CD8-positive, alpha-beta memory T cell (primary cell): ENCODE data around the gene NFIA. TPM values are rescaled to one million over a fixed set of nuclear protein-coding genes. Genes with fewer than 3 reads are reported as not detected.

Experiments
- CTCF ChIA-PET: fragments of 350-600 bp; sonication (Branson Sonifier 250); formaldehyde crosslinking; loops from one replicate; lab custom pipeline; 2021; ENCODE audit warnings: antibody characterized with exemption; lab: Charles Lee
- POLR2A ChIA-PET: fragments of 350-600 bp; sonication (Branson Sonifier 250); formaldehyde crosslinking; loops from one replicate; lab custom pipeline; 2021; ENCODE audit warnings: antibody characterized with exemption; lab: Charles Lee
- DNase-seq, 5 donors: peaks; one replicate each; pipeline versions ENCODE4 v3.0.0 to v3.0.0-alpha.2; 2020 to 2022; ENCODE audit warnings: mixed read lengths in 1 of 5
- H3K27ac ChIP-seq: one replicate; pipeline ENCODE4 v1.7.0; 2013; ENCODE audit warnings: low read depth, mild to moderate bottlenecking, low read length, moderate library complexity
- H3K27me3 ChIP-seq: 2 replicates; pipeline ENCODE4 v1.7.0; 2013; ENCODE audit warnings: low read length, mild to moderate bottlenecking; ENCODE audit not compliant: insufficient read depth, poor library complexity, severe bottlenecking
- H3K36me3 ChIP-seq: 2 replicates; pipeline ENCODE4 v1.7.0; 2013; ENCODE audit warnings: mild to moderate bottlenecking, low read length, moderate library complexity; ENCODE audit not compliant: insufficient read depth
- H3K4me1 ChIP-seq: 2 replicates; pipeline ENCODE4 v1.7.0; 2013; ENCODE audit warnings: mild to moderate bottlenecking, low read length, moderate library complexity; ENCODE audit not compliant: insufficient read depth
- H3K4me3 ChIP-seq: 2 replicates; pipeline ENCODE4 v1.7.0; 2013; ENCODE audit warnings: mild to moderate bottlenecking, low read length
- H3K9me3 ChIP-seq: 2 replicates; pipeline ENCODE4 v1.7.0; 2013; ENCODE audit warnings: mild to moderate bottlenecking, low read length
- H3K27ac Mint-ChIP-seq, 8 donors: one replicate each; pipeline ENCODE4 v1.8.0; 2020 to 2021; ENCODE audit warnings: mixed read lengths in 8 of 8, mild to moderate bottlenecking in 6 of 8, inconsistent platforms in 3 of 8, moderate library complexity in 3 of 8
- H3K27me3 Mint-ChIP-seq, 2 donors: one replicate each; pipeline ENCODE4 v1.8.0; 2020 to 2021; ENCODE audit warnings: mixed read lengths in 2 of 2, mild to moderate bottlenecking in 1 of 2, moderate library complexity in 1 of 2
- H3K36me3 Mint-ChIP-seq, 3 donors: one replicate each; pipeline ENCODE4 v1.8.0; 2020 to 2021; ENCODE audit warnings: mixed read lengths in 3 of 3, inconsistent platforms in 1 of 3, mild to moderate bottlenecking in 1 of 3
- H3K4me1 Mint-ChIP-seq, 3 donors: one replicate each; pipeline ENCODE4 v1.8.0; 2020 to 2021; ENCODE audit warnings: mixed read lengths in 3 of 3, inconsistent platforms in 1 of 3, mild to moderate bottlenecking in 1 of 3
- H3K4me3 Mint-ChIP-seq, 7 donors: one replicate each; pipeline ENCODE4 v1.8.0; 2020 to 2021; ENCODE audit warnings: mixed read lengths in 7 of 7, mild to moderate bottlenecking in 6 of 7, moderate library complexity in 4 of 7, inconsistent platforms in 2 of 7
- H3K9me3 Mint-ChIP-seq, 5 donors: one replicate each; pipeline ENCODE4 v1.8.0; 2020 to 2022; ENCODE audit warnings: mixed read lengths in 5 of 5, mild to moderate bottlenecking in 3 of 5, moderate library complexity in 2 of 5, inconsistent platforms in 1 of 5
- polyA plus RNA-seq: library from polyadenylated mRNA; unstranded; fragments of 300-500 nt; fragmentation: Illumina TruSeq; gene quantifications from one replicate; pipeline ENCODE4 v1.2.3, GENCODE V29; 2021
- total RNA-seq, 2 experiments: library from RNA; stranded (reverse); gene quantifications; one replicate each; pipeline ENCODE4 v1.2.3, GENCODE V29; 2021

The NFIA gene
- total and polyA plus RNA-seq, 3 experiments from 2014 or later: 6.1 to 9.9 (median 7.0) TPM

DNA sequence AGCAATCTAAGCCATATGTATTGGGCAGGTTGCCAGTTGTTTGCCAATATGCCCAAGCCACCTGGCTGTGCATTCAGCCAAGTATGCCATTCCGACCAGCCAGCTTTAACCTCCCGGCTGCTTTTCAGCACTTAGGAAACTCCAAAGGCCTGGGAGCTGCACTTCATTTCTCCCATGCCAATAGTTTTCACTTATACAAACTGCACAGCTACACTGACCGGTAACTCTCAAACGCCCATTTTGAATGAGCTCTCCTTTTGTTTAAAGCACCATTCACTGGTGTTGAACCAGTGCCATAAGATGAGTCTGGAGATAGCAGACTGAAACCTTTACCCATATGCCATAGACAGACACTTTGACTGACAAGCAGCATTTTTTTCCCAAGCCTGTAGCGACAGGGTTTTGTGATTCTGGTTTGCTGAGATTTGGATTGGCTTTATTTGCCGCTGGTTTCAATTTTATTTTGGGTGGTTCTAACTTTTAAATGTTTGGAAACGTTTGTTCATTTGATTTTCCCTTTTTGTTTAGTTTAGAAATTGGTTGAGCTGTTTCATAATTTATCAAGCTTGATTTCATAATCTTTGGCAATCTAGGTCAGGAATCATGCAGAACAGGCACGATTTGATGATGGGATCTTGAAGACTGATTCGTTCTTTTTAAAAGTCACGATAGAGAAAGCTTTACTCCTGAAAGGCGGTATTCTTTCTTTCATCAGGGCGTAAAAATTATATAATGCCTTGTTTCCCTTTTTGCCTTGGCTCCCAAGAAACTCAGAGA, 144.6 kb downstream of the NFIA start:
- no peaks in the 10 kb centered on the region for H3K27me3 ChIP-seq
- H3K9me3 ChIP-seq: no peaks in the 10 kb centered on the region
- H3K4me1 Mint-ChIP-seq: no peaks in the 10 kb centered on the region
- H3K36me3 Mint-ChIP-seq: no peaks in the 10 kb centered on the region
- no peaks in the 10 kb centered on the region for H3K9me3 Mint-ChIP-seq
- H3K27ac ChIP-seq: no peak overlapping the region
- ChIA-PET POLR2A (no interaction called here), CTCF (no interaction called here)
- H3K4me3 ChIP-seq: no peak overlapping the region
- peaks cover 0 to 3% of the 10 kb centered on the region in 2 donors for H3K27me3 Mint-ChIP-seq
- no peaks in the 10 kb centered on the region for H3K4me1 ChIP-seq
- DNase-seq: no peak
- H3K4me3 Mint-ChIP-seq: no peak overlapping the region
- no peak overlapping the region for H3K27ac Mint-ChIP-seq
- no peaks in the 10 kb centered on the region for H3K36me3 ChIP-seq

DNA sequence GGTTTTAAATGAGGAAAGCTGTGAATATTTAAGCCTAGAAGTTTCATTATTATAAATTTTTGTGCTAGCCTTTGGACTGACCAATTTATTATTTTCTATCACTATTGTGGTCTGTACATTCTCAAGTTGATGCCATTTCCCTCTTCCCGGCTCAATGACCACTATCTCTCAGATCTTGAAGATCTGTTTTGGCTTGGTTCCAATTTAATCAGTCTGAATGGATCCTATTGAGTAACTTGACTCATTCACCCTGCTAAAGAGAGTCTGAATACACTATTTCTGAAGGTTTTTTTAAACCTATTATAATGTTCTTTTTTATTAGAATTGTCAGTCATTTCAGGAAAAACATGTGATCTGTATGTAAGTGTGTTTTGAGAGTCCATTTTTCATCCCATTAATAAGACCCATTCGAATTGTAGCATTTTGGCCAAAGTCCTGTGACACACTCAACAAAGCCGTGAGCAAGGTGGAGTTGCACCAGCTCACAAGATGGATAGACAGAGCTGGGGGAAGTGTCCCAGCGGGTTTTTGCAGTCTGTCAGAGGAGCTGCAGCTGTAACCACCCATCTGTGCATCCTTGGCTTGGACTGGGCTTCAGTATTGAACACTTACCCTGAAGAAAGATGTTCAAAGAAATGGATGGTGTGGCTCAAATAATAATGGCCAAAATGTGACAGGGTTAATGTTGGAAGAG, 145.6 kb downstream of the NFIA start:
- ChIA-PET POLR2A (no interaction called here), CTCF (no interaction called here)
- no peaks in the 10 kb centered on the region for H3K4me1 Mint-ChIP-seq

DNA sequence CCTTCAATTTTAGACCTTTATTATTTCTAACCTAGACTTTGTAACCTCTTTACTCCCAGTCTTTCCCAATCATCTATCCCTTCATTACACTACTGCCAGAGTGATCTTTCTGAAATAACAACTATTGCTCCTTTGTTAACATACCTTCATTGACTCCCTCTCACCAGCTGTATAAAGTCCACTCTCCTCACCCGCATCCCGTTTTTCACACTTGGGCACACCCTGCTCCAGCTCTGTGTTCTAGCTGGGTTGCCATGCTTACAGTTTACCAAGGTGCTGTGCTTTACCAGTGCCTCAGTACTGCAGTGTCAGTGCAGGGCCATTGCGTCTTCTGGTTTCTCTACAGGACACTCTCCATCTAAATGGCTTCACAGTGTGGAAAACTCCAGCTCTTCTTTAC, 148.2 kb downstream of the NFIA start:
- Histone ChIP-seq H3K36me3 (no peaks in the 10 kb centered on the region), H3K27ac (no peak overlapping the region), H3K4me1 (no peaks in the 10 kb centered on the region), H3K9me3 (no peaks in the 10 kb centered on the region), H3K4me3 (no peak overlapping the region), H3K27me3 (no peaks in the 10 kb centered on the region)
- no peak for DNase-seq
- H3K27ac Mint-ChIP-seq: peak overlapping the region in 1 of 8 donors; percentile 14
- H3K4me1 Mint-ChIP-seq: peaks cover 0 to 2% (median 0%) of the 10 kb centered on the region in 3 donors
- POLR2A ChIA-PET: interaction anchor here (0.8 kb wide), 1 partner anchor 180 kb away, joined by 3 read pairs; no protein-coding TSS in a partner anchor
- H3K9me3 Mint-ChIP-seq: no peaks in the 10 kb centered on the region
- peaks cover 0 to 4% of the 10 kb centered on the region in 2 donors for H3K27me3 Mint-ChIP-seq
- peaks cover 0 to 3% (median 0%) of the 10 kb centered on the region in 3 donors for H3K36me3 Mint-ChIP-seq
- H3K4me3 Mint-ChIP-seq: no peak overlapping the region
- CTCF ChIA-PET: interaction anchor here (1.6 kb wide), 1 partner anchor 181 kb away, joined by 3 read pairs; no protein-coding TSS in a partner anchor

More for the DNA sequence above, 145.6 kb downstream of the NFIA start:
- Mint-ChIP-seq H3K27ac (no peak overlapping the region), H3K4me3 (no peak overlapping the region), H3K27me3 (peaks cover 0 to 3% of the 10 kb centered on the region in 2 donors), H3K36me3 (no peaks in the 10 kb centered on the region), H3K9me3 (no peaks in the 10 kb centered on the region)
- Histone ChIP-seq H3K27ac (no peak overlapping the region), H3K4me1 (no peaks in the 10 kb centered on the region), H3K9me3 (no peaks in the 10 kb centered on the region), H3K36me3 (no peaks in the 10 kb centered on the region), H3K4me3 (no peak overlapping the region), H3K27me3 (no peaks in the 10 kb centered on the region)
- no peak for DNase-seq

DNA sequence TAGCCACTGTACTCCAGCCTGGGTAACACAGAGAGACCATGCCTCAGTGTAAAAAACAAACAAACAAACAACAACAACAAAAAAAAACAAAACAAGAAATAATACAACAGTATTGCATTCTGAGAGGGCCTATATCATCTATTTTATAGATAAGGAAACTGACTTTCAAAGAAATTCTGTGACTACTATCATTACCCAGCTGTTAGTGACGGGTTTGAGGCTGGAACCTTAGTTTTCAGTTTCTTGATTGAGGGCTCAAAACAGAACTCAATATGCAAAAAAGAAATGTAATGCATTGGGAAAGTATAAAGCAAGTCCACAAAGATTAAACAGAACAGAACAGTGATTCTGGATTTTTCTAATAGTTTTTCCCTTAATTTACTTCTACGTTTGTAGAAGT, 149.4 kb downstream of the NFIA start:
- CTCF ChIA-PET: interaction anchor here (1.6 kb wide), 1 partner anchor 182 kb away, joined by 3 read pairs; no protein-coding TSS in a partner anchor
- H3K4me1 Mint-ChIP-seq: peaks cover 0 to 2% (median 0%) of the 10 kb centered on the region in 3 donors
- DNase-seq: no peak

DNA sequence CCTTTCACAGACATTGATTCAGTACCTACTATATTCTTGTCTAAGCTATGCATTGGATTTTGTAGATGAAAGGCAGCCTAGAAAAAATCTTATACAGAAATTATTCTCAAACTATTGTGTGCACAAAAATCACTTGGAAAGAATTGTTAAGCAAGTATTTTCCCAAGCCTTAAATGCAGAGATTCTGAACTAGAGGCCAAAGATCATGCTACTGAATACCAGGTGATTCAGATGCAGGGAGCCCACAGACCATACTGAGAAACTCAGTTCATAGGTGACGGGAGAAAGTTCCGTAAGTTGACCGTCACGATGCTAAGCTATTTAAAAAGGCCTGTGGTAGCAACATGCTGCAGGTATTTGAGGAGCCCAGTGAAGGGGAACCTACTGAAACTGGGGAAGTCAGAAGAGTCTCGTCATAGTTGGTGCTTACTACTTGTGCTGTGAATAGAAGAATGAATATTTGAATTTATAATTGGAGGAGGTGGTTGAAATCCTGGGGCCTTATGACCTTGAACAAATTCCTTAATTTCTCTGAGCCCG, 150.8 kb downstream of the NFIA start:
- ChIA-PET CTCF (no interaction called here), POLR2A (no interaction called here)
- no peak overlapping the region for H3K4me3 ChIP-seq
- no peaks in the 10 kb centered on the region for H3K27me3 ChIP-seq
- no peaks in the 10 kb centered on the region for H3K36me3 ChIP-seq
- H3K9me3 ChIP-seq: no peaks in the 10 kb centered on the region
- H3K27me3 Mint-ChIP-seq: peaks cover 0 to 4% of the 10 kb centered on the region in 2 donors
- H3K36me3 Mint-ChIP-seq: peaks cover 0 to 3% (median 0%) of the 10 kb centered on the region in 3 donors
- DNase-seq: no peak
- H3K4me1 ChIP-seq: no peaks in the 10 kb centered on the region
- no peak overlapping the region for H3K4me3 Mint-ChIP-seq
- H3K9me3 Mint-ChIP-seq: no peaks in the 10 kb centered on the region
- peaks cover 0 to 2% (median 0%) of the 10 kb centered on the region in 3 donors for H3K4me1 Mint-ChIP-seq
- no peak overlapping the region for H3K27ac Mint-ChIP-seq
- no peak overlapping the region for H3K27ac ChIP-seq

More for the DNA sequence above, 149.4 kb downstream of the NFIA start:
- peaks cover 0 to 4% of the 10 kb centered on the region in 2 donors for H3K27me3 Mint-ChIP-seq
- Histone ChIP-seq H3K36me3 (no peaks in the 10 kb centered on the region), H3K27me3 (no peaks in the 10 kb centered on the region), H3K9me3 (no peaks in the 10 kb centered on the region), H3K27ac (no peak overlapping the region), H3K4me1 (no peaks in the 10 kb centered on the region), H3K4me3 (no peak overlapping the region)
- H3K27ac Mint-ChIP-seq: no peak overlapping the region
- POLR2A ChIA-PET: no interaction called here
- H3K4me3 Mint-ChIP-seq: no peak overlapping the region
- H3K9me3 Mint-ChIP-seq: no peaks in the 10 kb centered on the region
- H3K36me3 Mint-ChIP-seq: peaks cover 0 to 3% (median 0%) of the 10 kb centered on the region in 3 donors

DNA sequence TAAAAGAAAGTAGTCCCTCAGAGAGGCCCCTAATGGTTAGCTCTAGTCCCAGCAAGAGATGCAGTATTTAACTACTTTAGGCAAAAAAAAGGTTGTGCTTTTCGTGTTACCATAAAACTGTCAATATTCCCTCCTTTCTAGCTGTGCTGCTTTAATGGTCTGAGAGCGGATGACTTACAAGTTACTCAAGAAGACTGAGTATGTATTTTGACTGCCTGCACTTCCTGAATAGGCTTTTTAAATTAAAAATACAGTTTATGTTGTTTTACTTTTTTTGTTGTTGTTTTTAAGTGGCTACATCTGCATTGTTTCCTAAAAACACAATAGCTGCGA, 152.2 kb downstream of the NFIA start:
- no peaks in the 10 kb centered on the region for H3K9me3 Mint-ChIP-seq
- H3K4me1 ChIP-seq: no peaks in the 10 kb centered on the region
- DNase-seq: no peak
- no peak overlapping the region for H3K4me3 ChIP-seq
- H3K36me3 ChIP-seq: no peaks in the 10 kb centered on the region
- H3K4me1 Mint-ChIP-seq: peaks cover 0 to 2% (median 0%) of the 10 kb centered on the region in 3 donors
- H3K27ac ChIP-seq: no peak overlapping the region
- H3K27ac Mint-ChIP-seq: no peak overlapping the region
- no peak overlapping the region for H3K4me3 Mint-ChIP-seq
- CTCF ChIA-PET: interaction anchor here (1.1 kb wide), 1 partner anchor 22 kb away, joined by 3 read pairs; no protein-coding TSS in a partner anchor
- H3K27me3 Mint-ChIP-seq: peaks cover 0 to 4% of the 10 kb centered on the region in 2 donors
- POLR2A ChIA-PET: no interaction called here
- H3K27me3 ChIP-seq: no peaks in the 10 kb centered on the region
- no peaks in the 10 kb centered on the region for H3K9me3 ChIP-seq
- peaks cover 0 to 3% (median under 1%) of the 10 kb centered on the region in 3 donors for H3K36me3 Mint-ChIP-seq

DNA sequence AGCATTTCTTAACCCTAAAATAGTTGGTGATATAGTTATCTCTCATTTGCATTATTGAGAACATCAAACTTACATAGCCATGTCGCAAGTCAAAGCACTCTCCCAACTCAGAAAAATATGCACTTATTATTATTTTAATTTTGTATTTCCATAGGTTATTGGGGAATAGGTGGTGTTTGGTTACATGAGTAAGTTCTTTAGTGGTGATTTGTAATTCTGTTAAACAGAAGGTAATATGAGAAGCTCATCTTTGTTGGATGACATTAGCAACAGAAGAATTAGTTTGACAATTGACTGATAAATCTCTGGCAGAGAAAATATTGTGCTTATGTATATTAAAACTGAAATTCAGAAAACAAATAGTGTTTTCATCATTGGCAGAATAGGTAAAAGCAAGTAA, 154.8 kb downstream of the NFIA start:
- Mint-ChIP-seq H3K27me3 (peaks cover 0 to 4% of the 10 kb centered on the region in 2 donors), H3K27ac (no peak overlapping the region), H3K9me3 (no peaks in the 10 kb centered on the region), H3K36me3 (peaks cover 0 to 4% (median 3%) of the 10 kb centered on the region in 3 donors), H3K4me3 (no peak overlapping the region), H3K4me1 (peaks cover 0 to 2% (median 0%) of the 10 kb centered on the region in 3 donors)
- Histone ChIP-seq H3K9me3 (no peaks in the 10 kb centered on the region), H3K4me3 (no peak overlapping the region), H3K27ac (no peak overlapping the region), H3K27me3 (no peaks in the 10 kb centered on the region), H3K36me3 (no peaks in the 10 kb centered on the region), H3K4me1 (no peaks in the 10 kb centered on the region)
- ChIA-PET CTCF (no interaction called here), POLR2A (no interaction called here)
- no peak for DNase-seq
